Femur (tissue), 1 donor: Measurements from ENCODE around the gene BTNL9.
"Not testable (repeated sequence)": the region's sequence is repeated elsewhere in the genome, so short reads cannot be mapped to it uniquely, and the experiment has no call there.

Experiments used
- DNase-seq: peaks from one replicate; pipeline ENCODE4 v3.0.0-alpha.2; 2017

Gene BTNL9

GRCh38 chr5:181101030-181101641, 61.1 kb downstream of the BTNL9 start:
- not testable (repeated sequence) for DNase-seq

DNA sequence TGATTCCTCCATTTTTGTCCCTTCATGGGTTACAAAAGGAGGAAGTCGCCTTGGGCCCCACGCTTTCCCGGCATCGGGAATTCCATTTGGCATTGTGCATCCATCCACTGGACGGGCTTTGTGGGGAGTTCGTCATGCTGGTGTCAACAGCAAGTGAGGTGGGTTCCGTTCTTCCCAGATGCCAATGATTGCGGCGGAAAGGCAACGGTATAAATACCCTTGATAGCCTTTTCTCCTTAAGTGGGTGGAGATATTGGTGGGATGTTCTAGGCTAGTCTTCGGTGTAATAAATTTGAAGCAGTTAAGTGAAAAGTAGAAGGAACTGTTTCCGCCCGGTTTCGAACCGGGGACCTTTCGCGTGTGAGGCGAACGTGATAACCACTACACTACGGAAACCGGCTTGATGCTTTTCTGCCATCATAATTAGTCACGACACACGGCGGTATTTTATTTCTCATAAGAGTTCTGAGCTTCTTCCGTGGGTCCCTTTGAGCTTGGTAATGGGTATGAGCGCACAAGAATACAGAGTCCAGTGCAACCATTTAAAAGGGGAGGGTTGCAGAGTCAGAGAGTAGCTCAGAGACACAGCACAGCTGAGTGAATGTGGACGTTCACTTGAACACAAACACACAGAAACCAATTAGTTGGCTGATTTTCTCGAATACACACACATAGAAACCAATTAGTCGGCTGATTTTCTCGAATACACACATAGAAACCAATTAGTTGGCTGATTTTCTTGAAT, 62.0 kb downstream of the BTNL9 start:
- DNase-seq: not testable (repeated sequence)

- not testable (repeated sequence) for DNase-seq
These were observed 64.1 kb downstream of the BTNL9 start for GRCh38 chr5:181104259-181104568.

DNA sequence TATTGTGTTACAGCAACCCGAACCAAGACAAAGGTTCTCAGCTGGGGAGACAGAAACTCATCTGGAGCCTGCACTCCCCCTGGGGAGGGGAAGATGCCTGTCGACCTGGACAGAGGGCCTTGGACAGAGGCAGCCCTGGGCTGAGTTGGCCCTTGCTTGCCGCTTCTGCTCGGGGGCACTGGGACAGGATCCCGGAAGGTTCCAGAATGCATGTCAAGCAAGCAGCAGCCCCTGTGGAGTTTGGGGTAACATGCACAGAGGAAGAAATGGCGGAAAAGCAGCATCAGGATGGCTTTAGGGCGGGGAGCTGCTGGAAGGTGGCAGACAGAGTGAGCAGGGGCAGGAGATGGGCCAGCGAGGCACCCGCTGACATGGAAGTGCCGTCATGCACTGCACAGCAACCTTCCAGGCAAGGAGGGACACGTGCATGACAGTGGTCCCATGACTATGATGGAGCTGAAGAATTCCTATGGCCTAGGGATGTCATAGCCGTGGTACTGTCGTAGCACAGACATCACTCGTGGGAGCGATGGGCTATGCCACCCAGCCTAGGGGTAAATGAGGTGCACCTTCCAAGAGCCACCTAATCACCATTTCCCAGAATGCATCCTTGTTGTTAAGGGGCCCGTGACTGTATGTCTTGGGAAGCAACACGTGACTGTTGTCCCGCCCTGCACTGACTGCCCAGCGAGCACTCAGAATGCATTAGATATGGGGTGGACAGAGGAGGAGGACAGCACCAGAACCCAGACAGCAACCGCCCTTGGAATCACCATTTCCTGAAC, 64.7 kb downstream of the BTNL9 start:
- DNase-seq: not testable (repeated sequence)

DNA sequence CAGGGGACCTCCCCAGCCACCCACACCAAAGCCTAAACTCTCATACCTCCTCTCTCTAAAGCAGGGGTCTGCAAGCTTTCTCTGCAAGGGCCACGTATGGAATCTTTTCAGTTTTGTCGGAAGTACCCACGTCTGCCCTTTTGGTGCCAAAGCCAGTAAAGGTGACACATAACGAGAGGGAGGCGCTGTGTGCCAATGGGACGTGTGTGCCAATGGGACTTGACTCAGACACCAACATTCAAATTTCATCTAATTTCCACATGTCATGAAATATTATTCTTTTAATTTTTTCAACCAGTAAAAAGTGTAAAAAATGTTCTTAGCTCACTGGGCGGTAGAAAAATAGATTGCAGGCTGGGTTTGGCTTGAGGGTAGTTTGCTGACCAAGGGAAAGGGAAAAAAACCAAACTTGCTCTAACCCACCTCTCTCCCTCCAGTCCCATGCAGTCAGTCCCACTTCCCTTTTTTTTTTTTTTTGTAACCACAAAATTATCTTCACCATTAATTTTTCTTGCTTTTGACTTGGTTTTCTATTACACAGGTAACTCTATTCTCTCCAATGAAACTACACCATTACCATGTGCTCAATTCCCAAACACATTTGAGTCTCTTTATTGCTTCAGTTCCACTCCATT, 65.4 kb downstream of the BTNL9 start:
- no peak for DNase-seq

GRCh38 chr5:181107699-181108098, 67.6 kb downstream of the BTNL9 start:
- no peak for DNase-seq

DNA sequence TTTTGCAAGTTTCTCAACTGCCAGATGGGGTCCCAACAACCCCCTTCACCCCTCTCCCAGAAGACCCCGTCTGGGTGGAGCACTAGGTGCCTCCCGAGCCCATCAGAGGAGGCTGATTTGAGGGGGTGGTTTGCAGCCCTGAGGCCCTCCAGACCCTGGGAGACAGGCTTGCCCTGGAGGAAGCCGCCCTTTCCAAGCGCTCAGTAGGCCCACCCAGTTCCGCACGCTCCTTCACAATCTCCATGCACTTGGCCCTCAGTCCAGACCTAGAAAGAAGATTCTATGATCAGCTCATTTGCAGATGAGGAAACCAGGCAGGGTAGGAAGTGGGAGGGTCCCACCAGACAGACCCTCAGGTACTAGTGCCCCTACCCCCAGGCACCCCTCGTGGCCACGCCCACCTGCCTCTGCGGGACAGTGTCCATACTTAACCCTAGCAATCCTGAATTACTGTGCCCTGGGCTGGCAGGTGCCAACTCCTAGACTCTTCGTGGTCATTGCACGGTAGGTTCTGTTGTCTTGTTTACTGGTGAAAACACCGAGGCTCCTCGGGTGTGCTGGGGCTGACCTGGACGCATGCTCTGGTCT, 68.6 kb downstream of the BTNL9 start:
- no peak for DNase-seq

- no peak for DNase-seq
These were observed 69.5 kb downstream of the BTNL9 start for GRCh38 chr5:181109489-181110013.

DNA sequence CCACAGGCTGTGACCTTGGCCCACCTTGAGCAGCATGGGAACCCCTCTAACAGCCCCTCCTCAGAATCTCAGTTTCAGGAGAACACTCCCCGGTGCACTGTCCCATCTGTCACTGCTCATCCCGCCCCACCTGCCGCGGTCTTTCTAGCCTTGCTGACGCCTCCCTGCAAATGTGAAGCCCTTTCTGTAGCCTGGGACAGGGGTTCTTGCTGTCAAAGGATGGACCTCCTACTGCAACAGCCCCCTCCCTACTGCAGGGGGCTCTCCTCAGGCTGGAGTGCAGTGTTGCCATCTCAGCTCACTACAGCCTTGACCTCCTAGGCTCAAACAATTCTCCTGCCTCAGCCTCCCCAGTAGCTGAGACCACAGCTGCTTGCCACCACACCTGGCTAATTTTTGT, 70.9 kb downstream of the BTNL9 start:
- DNase-seq: no peak
